LoVo (cell line): ENCODE measurements around the gene RNLS.
"Not testable (repeated sequence)": the region's sequence is repeated elsewhere in the genome, so short reads cannot be mapped to it uniquely, and the experiment has no call there.

Source experiments
- DNase-seq: peaks from one replicate; pipeline ENCODE4 v3.0.0-alpha.2; 2016; ENCODE audit warnings: low spot score

RNLS gene

DNA sequence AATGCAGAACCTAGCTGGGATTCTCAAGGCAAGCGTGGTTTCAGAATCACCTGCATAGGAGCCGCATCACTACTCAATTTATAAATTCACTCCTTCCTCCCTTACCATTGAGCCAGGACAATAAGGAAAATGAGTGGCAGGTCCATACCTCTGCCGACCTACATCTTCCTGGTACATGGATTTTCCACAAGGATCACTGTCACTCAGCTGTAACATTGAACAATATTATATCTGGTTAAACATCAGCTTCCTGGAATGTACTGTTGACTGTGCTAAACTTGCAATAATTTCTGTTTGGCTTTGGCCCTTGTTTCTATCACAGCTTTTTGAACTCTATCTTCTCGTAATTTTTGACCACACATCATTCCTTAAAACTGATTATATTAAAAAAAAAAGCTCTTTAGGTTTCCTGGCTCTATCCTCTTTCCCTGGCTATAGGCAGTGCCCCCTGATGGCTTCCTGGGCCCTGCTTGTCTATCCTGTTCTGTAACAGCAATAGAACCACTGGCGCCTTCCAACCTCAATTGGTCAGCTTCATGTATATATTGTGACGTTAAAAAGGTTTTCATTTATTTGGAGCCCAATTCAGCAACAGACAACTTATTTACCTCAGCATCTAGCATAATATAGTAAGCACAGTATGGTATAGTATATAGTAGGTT is 59.2 kb downstream of the RNLS start:
- no peak for DNase-seq

DNA sequence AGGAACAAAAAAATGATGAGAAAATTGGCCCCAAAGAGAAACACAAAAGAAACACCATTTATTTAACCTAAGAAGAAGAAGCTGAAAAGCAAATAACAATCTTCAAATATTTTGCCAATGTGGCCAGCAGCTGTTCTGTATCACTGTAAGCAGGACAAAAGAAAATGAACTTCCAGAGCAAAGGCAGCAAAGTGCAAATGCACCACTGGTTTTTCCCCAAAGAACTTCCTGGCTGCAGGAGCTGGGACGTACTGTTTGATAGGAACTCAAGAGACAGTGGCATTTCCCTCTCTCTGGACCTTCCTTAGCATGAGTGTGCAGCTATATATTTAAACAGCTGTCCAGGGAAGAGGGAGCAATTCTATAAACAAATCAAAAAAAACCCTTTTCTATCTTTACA is 60.4 kb downstream of the RNLS start:
- no peak for DNase-seq

DNA sequence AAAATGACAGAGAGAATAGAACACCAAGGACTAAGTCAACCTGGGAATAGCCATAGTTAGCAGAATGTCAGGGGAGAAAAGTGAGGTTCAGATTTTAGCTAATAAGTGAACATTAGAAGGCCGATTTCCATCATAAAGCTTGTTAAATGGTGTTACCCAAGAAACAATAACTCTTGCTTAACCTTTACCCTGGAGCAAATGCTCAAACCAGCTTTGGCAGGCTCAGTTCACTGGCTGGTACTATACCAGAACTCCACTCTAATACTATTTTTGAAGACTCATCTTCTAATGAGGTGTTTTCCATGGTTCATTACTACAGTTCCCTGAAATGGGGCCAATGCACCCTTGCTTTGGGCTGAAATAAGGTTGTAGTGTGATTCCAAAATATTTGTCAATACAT is 61.3 kb downstream of the RNLS start:
- DNase-seq = no peak

DNA sequence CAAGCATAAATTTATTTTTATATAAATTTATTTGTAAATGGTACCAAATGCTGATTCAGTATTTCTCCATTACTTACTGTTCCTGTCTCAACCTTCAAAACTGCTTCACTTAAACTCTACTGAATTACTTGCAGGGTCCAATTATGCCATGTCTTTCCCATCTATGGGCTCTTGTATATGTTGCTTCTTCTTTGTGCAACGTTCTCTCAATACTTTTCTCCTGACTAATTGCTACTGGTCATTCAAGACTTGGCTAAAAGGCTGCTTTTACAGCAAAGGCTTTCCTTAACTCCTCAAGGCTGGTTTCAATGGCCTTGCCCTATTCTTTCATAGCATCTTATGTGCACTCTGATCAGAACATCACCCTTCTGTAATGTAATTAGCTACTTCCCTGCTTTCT is 67.9 kb downstream of the RNLS start:
- DNase-seq = no peak

DNA sequence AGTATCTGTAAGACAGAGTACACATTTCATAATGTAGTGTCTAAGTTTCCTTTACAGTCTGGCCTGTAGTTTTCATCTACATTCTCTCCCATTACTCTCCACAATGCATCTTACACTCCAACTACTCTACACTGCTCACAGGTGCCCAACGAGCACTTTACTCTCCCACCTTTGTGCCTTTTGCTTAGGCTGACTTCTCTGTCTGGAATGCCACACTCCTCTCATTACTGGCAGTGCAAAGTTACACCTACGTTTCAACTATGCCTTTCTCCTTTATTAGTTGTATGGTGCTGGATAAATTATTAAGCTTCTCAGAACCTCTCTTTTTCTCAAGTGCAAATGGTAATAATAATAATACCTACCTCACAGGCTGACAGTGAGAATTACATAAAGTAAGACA is 70.5 kb downstream of the RNLS start:
- DNase-seq = no peak

DNA sequence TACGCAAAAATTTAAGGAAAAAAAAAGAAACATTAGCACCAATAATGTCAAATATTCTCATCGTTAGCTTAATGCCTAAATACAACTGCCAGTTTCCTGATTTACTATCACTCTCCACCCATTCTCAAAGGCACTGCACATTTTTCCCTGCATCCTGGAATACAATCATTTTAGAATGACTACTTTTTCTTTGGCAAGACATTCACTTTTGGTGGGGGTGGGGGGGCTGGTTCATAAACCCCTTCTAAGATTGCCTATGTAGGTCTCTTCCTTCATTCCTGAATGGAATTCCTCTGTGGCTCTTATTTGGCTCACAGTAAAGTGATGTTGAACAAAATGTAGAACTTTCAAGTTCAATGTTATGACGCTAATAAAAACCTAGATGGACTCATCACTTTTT is 74.3 kb downstream of the RNLS start:
- DNase-seq = no peak

DNA sequence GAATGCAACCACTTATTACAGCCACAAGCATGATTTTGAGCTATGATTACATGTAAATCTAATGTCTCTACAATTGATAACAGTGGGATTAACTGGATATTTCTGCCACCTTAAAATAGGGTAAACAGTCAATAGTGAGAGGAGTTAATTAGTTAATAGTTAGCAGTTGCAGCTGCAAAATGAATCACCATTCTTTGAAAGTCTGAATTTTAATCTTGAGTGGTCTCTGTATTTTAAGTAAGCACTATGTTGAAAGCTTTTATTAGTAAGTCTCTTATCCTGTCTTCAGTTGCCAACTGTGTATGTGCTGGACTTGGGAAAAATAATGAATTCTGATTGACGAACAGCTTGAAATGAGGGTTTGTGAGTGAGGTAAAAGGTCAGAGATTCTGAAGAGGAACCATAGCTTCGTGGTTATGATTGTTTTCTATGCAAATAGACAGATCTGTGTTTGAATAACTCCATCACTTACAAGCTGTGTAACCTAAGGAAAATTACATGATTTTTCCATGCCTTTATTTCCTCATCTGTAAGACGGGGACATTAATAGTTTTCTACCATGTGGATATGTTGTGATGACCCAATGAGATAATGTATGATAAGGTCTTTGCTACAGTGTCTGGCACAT is 75.2 kb downstream of the RNLS start:
- DNase-seq = no peak

DNA sequence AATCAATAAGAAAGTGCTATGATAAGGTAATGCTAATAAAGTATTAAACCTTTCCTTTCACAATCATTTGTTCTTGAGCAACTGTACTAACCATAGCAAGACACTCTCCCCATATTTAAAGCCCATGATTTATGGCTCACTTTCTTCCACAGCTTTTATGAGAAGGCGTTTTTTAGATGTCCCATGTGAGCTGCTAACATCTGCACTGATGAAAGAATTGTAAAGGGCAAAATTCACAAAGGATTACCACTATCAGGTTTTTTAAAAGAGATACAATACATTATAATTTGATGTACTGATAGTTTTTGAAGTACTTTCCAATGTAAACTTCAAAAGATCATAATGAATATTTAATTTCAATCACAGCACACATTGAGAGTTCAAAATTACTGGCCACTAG is 75.7 kb downstream of the RNLS start:
- no peak for DNase-seq

DNA sequence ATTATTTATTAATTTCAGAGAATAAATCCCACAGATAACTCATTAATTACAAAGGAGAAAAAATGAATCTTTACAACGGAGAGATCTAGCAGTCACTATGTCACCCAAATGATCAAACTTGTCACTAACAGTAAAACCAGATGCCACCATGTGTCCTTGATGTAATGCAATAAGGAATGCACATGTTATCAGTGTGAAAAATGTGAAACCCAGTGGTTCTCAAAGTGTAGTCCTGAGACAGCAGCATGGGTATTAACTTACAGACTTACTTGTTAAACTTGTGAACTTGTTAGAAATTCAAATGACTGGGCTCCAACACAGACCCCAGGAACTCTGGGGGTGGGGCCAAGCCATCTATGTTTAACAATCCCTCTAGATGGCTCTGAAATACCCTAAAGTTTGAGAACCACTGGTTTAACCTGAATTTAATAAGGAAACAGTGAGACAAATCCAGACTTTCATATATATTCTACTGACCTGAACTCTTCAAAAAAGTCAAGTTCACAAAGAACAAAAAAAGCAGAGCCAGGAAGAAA is 77.4 kb downstream of the RNLS start:
- no peak for DNase-seq

DNA sequence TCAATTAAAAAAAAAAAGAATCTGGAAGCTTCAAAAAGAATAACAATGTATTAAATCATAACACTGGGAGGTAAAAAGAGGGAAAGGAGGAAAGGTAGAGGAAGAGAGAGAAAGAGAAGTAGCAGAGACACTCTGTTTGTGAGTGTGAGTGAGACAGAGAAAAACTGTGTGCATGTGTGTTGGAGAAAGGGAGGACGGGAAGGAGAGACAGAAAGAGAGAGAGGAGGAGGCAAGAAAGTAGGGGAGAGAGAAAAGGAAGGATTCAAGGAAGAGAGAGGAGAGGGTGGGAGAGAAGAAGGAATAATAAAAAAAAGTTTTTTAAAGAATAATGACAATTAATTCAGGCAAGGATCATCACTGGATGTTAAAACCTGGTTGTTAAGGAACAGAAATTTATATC is 77.9 kb downstream of the RNLS start:
- DNase-seq = no peak

DNA sequence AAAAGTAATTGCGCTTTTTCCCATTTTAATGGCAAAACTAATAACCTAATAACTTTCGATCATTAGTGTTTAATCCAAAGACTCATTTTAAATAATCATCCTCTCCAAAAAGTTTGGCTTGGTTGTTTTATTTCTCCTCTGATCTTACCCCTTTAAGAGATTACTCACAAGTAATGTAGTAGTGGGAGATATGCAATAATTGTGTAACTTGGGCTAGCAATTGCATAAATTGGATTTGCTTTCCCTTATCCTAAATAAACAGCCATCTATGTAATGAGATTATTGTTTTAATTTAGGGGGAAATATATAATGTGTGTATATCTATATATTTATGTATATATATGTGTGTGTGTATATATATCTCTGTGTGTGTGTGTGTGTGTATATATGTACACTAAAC is 82.5 kb downstream of the RNLS start:
- no peak for DNase-seq

DNA sequence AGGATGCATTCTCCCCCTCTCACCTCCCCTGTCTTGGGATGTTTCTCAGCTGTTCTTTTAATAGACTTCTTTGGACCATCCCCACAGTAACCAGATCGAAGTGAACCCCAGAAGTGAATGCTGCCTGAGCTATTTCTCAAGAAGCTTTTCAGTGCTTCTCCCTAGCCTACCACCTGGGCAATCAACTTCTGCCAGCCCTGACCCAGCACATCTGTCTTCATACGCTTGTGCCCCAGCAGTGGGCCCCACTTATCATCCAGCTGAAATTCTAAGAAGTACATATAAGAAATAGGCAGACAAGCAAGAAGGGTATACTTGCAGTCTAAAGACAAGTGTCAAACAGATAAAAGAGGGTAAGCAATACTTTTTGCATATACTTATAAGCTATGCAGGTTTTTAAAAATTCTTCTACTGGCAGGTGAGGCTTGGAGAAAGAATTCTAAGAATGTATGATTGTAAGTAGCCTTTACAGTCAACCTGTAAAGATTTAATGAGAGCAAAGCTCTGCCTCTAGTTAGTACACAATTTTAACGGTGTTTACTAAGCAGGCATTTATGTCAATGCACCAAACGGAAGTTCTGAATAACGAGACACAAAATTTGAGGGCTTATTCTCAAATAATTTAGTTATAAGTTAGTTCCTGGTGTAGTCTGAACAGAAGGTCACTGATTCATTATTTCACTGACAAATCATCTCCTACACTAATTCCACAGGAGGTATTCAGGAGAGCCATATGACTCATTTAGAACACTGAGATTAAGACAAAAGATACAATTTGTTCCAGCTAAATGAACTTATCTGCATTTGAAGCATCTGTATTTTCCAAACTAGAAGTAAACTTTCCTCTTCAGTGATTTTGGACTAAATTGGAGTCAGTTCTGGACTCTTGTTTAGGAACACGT is 83.3 kb downstream of the RNLS start:
- peak; percentile 7 for DNase-seq

DNA sequence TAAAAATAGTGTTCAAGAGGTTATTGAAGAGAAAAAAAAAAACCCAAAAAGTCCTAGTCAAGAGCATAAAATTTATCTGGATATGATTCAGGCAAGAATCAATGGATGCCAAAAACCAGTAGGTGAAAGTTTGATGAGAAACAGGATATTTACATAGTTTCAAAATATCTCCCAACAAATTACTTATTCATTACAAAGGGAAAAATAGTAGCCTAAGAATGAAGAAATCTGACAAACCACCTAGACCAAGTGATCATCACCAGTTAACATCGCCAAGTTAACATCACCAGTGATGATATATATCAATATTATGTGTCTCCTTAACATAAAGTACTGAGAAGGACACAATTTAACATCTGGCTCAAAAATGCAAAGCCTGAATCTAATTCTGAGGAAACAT is 85.2 kb downstream of the RNLS start:
- no peak for DNase-seq

DNA sequence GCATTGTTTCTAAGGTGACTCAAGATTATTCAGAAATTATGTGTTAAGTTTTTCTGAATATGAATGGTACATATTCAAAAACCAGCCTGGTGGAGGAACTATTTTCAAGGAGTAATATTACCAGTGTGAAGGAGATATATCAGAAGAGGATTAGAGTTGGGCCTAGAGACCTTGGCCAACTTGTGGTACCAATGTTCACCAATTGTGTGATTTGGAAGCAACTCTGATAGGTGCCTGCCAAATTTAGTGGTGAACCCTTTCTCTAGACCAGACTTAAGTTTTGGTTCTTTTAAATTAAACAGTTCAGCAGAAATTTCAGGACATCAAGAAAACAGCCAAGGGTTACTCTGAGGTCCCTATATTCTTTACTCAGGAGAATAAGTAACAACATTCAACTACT is 88.6 kb downstream of the RNLS start:
- DNase-seq = no peak

DNA sequence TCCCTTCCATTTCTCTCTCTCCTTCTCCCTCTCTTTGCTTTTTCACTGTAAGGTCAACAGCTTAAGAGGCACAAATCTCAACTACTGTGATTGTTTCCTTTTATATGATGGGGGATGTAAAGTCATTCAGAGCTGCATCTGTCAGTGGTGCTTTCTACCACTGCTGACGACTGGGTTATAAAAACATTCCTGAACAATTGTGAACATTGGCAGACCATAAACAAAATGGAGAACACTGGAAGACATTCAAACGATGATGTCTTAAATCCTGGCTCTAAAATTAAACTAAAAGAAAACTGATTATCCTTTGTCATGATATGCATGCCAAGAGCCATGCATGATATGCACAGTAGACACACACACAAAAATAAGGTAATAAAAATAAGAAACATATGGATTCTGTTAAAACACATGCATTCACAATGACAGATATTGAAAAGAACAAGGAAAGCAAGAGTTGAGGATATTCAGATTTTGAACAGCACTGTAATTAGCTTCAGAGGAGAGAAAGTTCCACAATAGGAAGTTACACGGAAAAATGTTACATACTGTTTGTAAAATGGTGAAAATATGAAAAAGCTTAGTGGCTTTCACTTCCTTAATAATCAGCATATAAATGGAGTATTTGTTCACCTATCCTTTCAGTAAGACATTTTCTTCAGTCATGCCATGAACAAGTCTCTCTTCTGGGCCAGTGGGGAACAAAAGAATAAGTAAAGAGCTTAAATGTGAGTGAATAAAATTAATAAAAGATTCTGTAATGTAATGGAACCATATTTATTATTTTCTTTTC is 89.2 kb downstream of the RNLS start:
- no peak for DNase-seq

DNA sequence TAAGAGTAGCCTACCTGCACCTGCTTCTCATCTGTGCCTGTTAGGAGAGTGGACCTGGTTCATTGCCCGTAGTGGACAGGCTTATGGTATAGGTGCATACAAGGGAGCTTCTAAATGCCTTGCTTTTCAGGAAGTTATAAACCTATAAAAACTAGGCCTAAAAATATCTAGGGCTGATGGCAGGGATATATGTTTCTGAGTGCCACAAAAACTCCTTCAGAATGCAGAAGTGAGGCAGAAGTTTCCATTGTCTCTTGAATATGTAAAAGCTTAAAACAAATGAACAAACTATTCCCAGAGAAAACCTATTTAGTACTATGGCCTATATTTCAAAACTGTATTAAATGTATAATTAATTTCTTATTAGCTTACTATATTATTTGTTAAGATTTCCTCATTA is 91.8 kb downstream of the RNLS start:
- no peak for DNase-seq

DNA sequence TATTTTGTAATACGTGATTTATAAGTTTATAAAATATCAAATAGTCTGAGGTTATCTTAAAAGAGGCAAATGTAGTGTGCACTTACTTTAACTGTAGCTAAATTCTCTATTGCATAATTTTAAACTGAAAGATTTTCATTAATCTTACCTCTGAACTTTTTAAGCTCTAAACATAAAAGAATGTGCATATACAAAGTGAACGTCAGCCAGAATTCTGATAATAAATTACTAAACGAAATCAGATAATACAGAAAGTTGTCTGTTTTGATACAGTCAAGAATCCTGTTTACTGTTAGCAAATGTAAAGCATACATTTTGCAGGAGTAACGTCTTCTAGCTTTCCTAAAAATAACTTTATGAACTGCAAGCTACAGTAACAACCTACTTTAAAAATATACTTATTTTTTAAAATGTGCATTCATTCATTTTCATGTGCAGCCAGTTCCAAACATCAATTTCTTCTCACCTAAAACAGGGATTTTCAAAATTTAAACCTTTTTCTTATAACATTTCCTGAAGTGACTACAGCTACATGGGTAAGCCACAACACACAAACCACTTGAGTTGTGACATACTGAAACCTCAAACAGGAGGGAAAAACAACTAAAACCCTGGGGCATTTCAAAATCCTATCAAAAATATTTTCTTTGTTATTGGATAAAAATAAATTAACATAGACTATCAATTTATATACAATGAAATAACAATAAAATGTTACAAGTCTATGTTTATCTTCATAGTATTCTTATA is 92.7 kb downstream of the RNLS start:
- DNase-seq = no peak

DNA sequence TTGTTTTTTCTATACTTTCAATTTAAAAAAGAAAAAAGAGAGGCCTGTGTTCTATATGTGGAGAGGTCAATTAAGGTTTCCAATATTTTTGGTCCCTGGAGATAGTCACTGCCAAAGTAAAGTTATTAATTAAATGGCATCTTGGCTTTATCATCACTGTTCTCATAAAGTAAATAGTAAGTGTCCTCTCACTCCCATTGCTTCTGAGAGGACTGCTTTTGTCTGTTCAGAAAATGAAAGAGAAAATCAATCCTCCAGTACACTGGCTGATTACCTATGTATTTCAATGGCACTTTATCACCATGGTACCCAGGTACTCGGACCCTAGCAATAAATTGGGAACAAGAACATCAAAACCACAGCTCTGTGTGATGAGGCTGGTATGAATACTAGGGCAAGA is 94.0 kb downstream of the RNLS start:
- no peak for DNase-seq

DNA sequence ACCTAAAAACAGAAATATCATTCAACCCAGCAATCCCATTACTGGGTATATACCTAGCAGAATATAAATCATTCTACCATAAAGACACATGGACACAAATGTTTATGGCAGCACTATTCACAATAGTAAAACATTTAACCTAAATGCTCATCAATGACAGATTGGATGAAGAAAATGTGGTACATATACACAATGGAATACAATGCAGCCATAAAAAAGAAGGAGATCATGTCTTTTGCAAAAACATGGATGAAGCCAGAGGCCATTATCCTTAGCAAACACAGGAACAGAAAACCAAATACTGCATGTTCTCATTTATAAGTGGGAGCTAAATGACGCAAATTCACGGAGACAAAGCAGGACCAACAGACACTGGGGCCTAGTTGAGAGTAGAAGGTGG is 96.3 kb downstream of the RNLS start:
- not testable (repeated sequence) for DNase-seq

DNA sequence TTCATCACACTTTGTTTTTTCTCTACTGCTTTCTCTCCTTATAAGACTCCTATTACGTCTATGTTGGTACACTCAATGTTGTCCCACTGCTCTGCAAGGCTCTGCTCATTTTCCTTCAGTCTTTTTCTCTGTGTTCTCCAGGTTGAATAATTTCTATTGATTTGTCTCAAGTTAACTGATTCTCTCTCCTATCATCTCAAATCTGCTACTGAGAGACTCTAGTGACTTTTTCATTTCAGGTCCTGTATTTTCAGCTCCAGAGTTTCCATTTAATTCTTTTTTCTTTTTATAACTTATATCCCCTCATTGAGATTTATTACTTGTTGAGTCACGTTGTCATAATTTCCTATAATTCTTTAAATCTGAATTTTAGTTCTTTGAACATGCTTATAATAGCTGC is 100.9 kb downstream of the RNLS start:
- no peak for DNase-seq

DNA sequence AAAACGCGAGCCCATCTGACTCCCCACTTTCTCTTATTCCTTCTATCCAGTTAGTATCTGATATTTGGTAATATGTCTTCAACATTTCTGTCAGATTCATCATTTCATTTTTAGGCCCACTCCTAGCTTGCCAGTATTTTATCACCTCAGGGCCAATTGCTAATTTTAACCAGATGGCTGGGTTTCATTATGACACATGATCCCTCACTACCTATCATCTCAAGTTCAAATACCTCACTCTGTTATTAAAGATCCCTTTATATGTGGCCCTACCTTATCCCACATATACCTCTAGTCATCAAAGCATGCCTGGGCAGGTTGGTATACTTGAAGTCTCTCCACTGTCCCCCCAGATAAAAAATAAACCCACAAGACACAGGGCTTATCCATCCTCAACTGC is 104.9 kb downstream of the RNLS start:
- DNase-seq = no peak
